HG02610 (cell line): ENCODE results near the gene CFAP45.

Experiments used
- ATAC-seq: cut with Tn5 transposase; IDR thresholded peaks from one replicate; pipeline ENCODE4 v1.9.1; 2021; ENCODE audit warnings: mild to moderate bottlenecking, moderate library complexity; ENCODE audit not compliant: unreplicated experiment

CFAP45 gene

DNA sequence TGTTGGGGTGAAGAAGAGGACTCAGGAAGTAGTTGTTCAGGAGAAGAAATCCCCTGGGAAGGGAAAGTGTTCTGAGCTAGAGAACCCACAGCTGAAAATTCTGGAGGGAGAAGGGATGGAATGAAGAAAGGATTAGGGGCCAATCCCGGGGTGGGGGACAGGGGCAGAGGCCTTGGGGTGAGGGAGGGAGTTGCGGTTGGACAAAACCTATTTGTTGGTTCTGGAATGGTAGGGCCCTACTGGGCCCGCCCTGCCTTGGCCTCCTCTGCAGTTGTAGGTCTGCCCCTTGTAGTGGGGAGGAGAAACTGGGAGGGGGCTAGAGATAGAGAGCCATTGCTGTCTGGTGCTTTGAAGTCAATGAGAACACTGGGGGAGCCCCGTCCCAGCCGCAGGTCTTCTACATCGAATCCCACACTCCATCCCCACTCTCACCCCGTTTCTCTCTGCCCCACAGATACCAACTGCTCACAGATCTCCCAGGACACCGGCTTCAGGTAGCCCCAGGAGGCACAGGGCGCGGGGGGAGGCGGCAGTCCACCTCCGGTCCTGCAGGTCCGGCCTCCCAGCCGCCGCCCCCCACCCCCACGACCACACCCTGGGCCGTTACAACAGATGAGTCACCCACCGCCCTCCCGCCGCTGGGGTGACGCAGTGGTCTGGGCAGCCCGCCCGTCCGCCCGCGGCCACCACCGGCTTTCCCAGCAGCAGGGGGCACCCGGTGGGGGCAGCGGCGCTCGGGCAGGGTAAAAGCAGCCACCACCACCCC lies 24.2 kb upstream of the CFAP45 start:
- no peak for ATAC-seq

GRCh38 chr1:159923203-159924024 lies 23.4 kb upstream of the CFAP45 start:
- peak; percentile 29 for ATAC-seq

- ATAC-seq = no peak
Observed at GRCh38 chr1:159922511-159923202, 22.7 kb upstream of the CFAP45 start.

DNA sequence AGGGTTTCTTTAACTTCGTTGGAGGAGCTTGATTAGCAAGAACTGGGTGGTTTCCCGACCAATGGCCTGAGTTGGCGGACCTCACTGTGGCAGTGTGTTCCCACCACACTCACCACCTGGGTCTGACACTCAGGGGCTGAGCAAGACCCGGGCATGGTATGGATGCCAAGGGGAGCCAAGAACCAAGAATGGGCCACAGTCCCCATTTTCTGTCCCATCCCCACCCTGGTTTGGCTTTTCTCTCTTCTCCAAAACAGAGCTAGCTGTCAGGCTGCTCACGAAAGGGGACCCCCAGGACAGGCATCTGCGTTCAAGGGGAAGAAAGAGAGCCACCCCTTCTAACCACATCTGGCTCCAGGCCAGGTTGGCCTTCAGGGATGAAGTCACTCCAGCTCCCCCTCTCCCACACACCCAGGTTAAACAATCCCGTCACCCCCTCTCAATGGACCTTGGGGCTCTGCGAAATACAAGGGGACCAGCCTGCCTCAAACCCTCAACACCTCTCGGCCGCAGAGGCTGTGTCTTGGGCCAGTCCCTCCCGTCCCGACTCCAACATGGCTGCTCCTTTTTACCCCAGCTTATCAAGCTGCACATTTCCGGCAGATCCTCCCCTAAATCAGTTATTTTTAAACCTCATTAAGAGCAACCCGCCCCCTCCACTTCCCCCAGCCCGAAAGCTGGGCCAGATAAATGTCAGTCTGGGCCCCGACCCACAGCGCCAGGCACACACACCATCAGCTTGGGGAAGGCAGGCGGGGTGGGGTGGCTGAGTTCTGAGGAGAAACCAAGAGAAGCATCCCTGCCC lies 21.9 kb upstream of the CFAP45 start:
- peak; percentile 22 for ATAC-seq

DNA sequence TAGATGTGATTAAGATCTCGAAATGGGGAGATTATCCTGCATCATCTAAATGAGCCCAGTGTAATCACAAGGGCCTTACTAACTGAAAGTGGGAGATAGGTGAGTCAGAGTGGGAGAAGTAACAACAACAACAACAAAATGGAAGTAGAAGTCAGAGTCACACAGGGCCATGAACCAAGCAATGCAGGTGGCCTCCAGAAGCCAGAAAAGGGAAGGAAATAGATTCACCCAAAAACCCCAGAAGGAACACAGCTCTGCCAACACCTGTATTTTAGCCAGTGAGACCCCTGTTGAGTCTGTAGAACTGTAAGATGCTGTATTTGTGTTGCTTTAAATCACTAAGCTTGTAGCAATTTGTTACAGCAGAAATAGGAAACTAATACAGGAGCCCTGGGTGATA lies 21.3 kb upstream of the CFAP45 start:
- peak; percentile 40 for ATAC-seq

- ATAC-seq = no peak
Observed at GRCh38 chr1:159920651-159921050, 20.7 kb upstream of the CFAP45 start.

DNA sequence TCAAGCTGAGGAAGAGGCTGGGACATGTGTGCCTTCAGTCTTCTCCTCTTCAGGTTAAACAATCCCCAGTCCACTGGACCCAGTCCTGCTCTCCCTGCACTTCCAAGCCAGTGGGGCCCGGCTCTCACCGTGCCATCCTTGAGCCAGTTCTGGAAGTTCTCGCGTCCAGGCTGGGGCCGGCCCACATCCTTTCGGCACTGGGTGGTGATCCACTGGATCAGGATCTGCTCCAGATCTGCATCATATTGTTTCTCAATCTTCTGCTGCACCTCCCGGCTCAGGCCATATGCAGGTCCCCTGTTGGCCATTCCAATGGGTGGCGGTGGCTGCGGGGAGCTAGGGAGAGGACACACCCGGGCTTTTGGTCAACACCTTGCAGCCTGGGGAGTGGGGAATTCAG lies 20.2 kb upstream of the CFAP45 start:
- no peak for ATAC-seq

DNA sequence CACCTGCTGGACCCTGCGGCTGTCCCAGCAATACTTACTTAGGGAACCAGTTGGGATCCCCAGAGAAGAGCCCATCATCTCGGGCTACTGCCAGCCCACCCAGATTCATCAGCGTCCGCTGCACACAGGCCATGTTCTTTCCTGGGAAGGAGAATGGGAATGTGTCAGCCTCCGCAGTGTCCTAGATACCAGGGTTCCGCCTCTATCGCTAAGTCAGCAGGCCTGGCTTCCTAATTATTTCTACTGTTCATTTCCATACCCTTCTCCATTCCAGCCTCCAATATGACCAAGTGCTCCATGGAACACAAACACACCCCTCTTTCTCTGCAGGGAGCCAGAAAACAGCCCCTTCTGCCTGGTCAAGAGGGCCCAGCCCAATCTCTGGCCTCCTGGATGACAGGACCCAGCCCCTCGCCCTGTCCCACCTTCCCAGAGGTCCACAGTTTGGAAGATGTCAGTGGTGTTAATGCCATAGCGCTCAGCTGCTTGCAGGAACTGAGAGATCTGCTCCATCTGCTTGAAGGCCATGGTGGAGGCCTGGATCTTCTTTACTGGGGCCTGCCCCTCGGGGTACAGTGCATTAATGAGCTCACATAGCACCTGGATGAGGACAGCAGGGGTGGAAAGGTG lies 19.4 kb upstream of the CFAP45 start:
- no peak for ATAC-seq

DNA sequence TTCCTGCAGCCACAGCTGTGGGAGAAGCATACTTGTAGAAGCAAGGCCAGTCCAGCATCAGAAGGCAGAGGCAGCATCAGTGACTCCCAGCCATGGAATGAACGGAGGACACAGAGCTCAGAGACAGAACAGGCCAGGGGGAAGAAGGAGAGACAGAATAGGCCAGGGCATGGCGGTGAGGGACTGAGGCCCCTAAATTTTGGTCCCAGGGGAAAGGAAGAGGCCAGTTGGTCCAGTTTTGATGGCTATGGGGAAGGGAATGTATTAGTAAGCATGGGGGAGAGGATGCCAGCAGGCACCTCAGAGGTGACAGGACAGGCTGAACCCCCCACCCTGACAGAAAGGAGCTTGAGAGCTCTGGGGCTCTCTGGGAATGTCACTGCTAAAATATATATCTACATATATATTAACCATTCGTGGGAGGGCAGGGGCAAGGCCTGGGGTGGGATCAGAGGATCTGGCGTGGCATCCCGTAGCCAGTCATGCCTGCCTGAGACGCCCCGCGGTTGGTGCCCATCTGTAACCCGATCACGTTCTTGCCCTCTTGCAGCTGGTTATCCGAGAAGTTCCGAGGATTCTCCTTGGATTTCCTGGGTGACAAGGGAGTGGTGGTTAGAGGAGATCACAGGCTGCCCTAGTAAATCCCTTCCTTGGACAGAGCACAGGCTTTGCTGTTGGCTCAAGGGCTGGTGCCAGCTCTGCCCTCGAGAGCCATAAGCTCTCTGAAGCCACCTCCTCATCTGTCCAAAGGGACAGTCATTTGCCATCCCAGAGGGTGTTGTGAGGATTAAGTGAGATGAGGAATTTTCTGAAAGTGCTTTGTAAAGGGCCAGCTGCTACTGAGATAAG lies 18.6 kb upstream of the CFAP45 start:
- ATAC-seq = no peak

GRCh38 chr1:159917533-159918351 lies 17.8 kb upstream of the CFAP45 start:
- no peak for ATAC-seq

DNA sequence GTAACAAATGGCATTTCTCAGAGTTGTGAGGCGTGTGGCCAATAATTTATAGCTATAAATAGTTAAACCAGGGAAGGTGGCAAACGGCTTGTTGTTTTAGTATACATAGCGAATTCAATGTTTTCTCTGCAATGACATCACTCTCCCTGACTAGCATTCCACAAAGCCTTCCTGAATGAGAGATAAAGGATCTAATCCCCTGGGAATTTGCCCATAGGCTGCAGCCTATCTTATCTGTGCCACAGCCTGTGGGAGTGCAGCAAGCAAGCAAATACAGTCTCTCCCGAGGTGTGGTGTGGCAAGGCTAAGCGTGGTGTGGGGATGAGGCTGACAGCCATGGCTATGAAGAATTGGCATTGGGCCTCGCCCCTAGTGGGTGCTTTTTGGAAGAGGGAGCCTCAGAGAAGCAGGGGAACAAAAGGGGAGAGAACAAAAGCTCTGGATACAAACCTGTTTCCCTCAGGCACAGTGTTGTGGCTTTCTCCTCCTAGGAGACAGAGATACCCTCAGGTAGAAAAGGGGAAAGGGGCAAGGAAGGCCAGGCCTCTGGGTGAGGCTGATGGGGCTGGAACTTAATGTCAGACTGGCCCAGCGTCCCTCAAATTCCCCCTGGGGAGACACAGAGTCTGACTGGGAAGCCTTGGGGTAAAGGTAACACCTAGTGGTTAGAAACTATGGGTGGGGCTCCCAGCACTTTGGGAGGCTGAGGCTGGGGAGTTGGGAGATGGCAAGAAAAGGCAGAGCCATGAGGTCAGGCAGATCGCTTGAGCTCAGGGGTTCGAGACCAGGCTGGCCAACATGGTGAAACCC lies 16.5 kb upstream of the CFAP45 start:
- ATAC-seq = no peak

DNA sequence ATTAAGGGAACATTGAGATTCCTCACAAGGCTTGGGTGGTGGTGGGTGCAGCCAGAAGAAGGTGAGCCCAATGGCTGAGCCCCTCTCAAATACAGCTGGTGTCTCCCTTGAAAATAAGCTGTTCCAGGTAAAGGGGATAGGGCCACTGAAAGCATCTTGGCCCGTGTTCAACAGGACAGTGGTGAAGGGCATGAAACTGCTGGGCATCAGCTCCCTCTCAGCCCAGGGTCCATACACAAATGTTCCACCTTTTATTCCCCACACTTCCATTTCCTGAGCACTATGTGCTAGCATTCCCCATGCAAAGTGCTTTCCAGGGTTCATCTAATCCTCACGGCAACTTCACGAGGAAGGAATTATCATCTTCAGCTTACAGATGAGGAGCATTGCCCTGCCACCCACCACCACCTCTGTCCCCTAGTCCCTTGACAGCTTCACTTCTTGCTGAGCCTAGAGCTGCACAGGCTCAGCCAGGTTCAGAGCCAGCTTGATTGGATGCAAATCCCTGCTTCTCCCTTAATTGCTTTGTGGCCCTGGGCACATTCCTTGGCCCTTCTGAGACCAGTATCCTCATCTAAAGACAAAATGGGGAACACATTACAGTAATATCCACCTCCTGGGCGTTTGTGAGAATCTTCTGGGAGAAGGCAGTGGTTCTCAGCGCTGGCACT lies 15.7 kb upstream of the CFAP45 start:
- no peak for ATAC-seq

DNA sequence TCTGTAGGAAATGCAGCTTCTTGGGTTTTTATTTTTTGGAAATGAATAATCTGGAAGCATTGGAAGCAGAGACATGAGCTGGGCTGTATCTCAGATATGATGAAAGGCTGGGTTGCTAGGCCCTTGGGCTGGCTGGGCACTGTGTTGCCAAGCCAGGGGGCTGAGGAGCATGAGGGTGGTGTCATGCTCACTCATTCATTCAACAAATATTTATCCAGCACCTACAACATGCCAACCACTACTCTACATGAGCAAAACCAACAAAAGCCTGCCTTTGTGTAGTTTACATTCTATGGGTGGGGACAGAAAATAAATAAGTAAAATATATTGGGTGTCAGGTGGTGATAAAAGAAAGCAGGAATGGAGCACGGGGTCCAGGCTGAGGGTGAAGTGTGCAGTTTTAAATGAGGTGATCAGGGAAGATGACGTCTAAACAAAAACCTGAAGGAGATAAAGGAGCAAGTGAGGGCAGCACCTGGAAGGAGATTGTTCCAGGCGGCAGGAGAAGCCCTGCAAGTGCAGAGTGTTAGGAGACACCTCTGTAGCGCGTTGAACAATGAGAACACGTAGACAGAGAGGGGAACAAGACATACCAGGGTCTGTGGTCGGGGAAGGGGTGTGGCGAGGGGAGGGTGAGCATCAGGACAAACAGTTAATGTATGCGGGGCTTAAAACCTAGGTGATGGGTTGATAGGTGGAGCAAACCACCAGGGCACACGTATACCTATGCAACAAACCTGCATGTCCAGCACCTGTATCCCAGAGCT lies 14.5 kb upstream of the CFAP45 start:
- no peak for ATAC-seq

DNA sequence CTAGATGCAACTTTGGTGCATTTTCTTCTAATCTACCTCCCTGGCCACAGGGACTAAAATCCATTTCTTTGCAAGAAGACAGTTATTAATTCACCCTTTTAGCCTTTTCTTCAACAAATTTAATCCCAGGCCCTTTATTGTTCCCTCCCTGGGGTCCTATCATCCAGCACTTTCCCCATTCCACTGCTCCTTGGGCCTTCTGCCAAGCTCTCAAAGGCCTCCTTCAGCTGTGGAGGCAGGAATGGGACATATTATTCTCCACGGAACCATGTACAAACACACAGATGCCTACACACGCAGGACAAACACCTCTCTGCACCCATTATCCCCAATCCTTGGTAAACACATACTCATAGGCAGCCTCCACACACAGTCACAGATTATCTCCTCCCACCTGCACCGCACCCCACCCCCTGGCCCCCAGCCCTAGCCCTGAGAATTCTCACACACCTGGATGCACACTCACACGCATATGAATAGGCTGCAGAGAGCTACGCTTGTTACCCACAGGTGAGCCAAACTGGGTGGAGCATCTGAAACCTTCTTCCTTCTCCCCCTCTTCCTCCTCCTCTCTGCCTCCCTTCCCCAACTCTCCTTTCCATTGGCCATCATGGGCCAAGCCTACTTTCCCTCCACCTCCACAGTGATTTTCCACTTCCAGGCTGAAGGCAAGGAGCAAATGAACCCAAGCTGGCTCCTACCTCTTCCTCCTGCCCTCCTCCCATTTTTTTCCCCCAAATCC lies 13.7 kb upstream of the CFAP45 start:
- no peak for ATAC-seq

DNA sequence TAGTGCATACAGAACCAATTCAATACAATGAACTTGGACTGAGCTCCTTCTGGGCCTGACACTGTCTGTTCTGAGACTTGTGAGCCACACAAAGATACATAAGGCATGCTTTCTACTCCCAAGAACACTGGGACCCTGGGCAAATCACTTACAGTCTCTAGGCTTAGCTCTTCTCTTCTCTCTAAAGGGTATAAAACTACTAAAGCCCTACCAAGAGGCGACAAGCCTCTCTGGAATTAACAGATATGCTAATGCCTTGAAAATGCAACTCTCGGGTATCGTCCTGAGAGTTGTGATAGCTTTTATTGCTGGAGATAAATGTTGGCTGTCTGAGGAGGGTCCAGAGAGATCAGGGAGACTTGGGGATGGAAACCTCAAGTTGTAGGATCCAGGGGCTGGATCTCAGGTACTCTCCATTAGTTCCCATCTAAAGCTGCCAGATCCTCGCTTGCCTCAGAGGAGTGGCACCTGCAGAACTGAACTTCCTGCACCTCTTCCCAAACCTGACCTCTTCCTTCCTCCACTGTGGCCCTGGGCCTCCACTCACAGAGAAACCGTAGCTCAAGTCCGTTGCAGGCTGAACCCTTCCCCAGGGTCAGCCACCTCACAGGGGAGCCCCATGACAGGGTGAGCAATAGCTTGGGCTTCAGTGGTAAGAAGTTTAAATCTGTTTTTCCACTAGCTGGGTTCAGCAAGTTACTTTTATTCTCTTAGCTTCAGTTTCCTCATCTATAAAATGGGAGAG lies 11.5 kb upstream of the CFAP45 start:
- no peak for ATAC-seq
